HT-29 (cell line): ENCODE data around the gene BCO1. TPM values are rescaled to one million over a fixed set of nuclear protein-coding genes. Genes with fewer than 3 reads are reported as not detected.

ENCODE experiments used
- DNase-seq: peaks from one replicate; pipeline ENCODE4 v3.0.0-alpha.2; 2015; ENCODE audit warnings: low spot score
- total RNA-seq: library from RNA; depleted of rRNA; stranded (reverse); fragments of >200 nt; shearing (Covaris generic); gene quantifications from 2 replicates; pipeline ENCODE4 v1.2.3, GENCODE V29; 2014

BCO1 gene
- total RNA-seq, 1 experiment from 2014 or later = 0.79 TPM

DNA sequence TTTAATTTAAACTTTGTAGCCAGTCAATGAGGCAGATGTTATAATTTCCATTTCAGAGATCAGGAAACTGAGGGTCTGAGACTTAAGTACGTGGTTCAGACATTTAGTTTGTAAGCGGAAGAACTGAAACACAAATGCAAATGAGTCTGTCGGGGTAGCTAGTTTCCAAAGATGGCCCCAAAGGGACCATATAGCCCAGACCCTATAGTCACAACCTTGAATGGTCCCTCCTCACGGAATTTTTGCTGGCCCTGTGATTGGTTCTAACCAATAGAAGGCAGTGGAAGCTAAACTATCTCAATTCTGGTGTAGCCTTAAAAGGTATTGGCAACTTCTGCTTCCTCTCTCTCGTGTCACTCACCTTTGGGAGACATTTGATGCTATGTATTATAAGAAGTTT is 7.5 kb upstream of the BCO1 start:
- no peak for DNase-seq

DNA sequence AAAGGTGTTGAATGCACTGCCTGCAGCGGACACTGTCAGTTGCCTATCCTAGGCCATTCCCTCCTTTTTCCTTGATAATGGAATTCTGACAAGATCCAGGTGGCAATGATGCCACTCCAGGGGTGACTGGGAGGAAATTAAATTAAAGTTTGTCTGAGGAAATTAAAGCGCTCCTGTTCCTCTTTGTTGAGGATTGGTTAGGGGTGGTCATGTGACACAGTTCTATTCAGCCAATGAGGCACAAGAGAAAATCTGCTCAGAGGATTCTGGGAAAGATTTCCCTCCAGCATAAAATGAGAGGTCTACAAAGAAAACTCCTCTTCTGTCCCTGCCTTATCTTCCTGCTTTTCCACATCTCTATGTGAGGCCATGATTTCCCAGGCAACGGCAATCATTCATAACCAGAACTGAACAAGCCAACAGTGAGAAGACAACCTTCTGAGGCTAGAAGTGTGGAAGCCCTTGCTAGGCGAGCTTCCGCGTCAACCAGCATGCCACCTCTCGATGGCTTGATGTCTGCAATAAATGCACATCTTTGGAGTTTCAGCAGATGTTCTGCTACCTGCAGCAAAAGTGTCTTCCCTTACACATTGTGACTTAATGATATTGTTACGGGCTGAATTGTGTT is 5.6 kb upstream of the BCO1 start:
- no peak for DNase-seq

DNA sequence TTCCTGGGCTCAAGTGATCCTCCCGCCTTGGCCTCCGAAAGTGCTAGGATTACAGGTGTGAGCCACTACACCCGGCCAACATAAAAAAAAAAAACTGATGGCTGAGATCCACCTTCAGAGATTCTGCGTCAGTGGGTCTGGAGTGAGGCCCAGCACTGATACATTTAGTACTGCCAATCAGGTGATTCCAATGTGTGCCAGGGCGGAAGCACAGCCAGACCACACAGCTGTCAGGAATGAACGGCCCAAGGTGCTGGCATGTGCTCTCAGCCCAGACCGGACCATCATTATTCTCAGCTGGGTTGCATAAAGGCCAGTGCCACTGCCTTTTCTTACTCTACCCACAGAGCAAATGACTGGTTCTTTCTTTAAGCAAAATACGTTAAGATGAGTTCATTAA is 1.2 kb upstream of the BCO1 start:
- DNase-seq = no peak

DNA sequence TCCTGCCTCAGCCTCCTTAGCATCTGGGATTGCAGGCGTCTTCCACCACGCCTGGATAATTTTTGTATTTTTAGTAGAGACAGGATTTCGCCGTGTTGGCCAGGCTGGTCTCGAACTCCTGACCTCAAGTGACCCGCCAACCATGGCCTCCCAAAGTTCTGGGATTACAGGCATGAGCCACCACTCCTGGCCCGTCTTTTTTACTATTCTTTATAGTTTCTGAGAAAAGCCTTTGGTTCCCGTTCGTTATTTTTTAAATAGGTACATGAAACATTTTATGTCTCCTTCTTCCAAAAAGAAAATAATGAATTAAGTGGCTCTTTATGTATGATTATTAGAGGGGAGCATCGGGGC is 570 bp upstream of the BCO1 start:
- no peak for DNase-seq

DNA sequence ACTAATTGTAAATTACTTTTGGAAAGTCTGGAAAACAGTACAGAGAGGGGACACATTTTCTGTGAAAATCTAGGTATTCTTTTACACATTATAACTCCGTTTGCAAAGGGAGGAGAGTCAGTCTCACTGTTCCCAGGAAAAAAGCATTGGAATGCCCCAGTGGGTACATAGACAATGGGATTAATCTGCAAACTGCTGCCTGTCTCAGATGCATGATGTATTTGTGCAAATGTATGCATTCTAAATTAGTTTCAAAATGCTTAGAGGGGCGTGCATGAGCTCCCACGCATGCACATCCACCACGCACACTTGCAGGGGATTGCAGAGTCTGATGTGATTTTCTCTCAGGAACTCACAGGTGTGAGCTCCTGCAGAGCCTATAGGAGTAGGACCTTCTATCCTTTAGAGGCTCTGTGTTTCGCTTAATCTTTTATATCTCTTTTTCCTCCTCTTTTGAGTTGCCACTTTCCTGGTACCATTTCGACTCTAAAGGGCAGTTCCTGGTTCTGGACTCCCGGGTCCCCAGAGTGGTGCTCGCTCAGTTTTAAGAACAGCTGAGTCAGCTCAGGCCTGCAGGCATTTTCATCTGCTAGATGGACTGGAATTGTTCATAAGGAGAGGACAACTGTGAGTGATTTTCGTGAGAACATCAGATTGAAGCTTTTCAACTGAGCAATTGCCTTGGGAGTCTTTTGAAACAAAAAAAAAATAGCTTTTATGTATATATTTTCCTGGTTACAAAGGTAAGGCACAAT is 1.1 kb downstream of the BCO1 start:
- no peak for DNase-seq

- DNase-seq = no peak
Observed at GRCh38 chr16:81241706-81242105, 3.2 kb downstream of the BCO1 start.

DNA sequence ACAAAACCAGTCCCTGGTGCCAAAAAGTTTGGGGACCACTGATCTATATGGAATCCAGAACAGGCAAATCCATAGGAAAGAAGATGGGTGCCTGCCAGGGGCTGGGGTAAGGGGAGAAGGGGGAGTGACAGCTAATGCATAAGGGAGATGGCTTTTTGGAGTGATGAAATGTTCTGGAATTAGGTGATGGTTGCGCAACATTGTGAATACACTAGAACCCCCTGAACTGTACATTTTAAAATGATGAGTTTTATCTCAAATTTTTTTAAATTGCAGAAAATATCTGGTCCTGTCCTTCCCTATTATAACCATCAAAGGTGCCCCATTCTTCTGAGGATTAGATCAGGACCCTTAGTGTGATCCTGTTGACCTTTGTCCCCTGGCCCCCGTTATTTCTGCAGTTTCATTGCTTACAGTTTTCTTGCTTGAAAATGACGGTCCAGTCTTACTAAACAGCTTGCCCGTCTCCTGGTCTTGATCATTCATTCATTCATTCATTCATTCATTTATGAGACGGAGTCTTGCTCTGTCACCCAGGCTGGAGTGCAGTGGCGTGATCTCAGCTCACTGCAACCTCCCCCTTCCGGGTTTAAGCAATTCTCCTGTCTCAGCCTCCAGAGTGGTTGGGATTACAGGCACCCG is 4.6 kb downstream of the BCO1 start:
- DNase-seq = no peak

DNA sequence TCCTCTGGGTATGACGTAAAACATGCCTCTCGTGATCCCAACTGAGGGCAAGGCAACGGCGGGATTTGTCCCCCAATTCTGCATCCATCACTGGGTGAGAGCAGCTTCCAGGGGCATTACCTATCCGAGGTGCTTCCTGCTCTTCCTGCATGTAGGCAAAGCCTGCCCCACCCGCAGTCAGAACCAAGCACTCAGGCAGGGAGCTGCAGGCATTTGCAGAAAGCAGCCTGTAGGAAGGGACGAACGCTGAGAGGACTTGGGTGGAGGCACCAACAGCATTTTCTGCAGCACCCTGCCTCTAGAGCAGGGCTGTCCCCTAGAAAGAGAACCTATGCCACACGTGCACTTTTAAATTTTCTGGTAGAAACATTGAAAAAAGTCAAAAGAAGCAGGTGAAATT is 5.5 kb downstream of the BCO1 start:
- no peak for DNase-seq

GRCh38 chr16:81251871-81252270 is 13.4 kb downstream of the BCO1 start:
- no peak for DNase-seq

- DNase-seq = no peak
Observed at GRCh38 chr16:81253141-81253540, 14.7 kb downstream of the BCO1 start.

DNA sequence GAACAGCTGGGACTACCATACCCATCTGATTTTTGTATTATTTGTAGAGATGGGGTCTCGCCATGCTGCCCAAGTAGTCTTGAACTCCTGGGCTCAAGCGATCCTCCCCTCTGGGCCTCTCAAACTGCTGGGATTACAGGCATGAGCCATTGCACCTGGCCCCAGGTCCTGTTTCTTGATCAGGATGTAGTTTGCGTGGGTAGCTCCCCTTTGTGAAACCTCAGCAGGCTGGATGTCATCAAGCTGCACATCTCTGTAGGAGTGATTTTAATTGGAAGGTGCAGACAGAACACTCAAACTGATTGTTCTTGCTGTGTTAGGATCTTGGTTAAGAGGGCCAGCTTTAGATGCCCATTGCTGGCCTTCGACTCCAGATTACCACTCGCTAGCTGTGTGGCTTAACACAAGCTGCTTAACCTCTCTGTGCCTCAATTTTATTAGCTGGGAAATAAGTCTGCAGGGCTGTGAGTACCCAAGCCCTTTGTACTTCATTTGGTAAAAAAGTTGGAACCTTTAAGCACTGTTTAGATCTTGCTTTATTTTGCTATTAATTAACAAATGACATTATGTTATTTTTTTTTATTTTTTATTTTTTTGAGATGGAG is 16.5 kb downstream of the BCO1 start:
- DNase-seq = no peak

DNA sequence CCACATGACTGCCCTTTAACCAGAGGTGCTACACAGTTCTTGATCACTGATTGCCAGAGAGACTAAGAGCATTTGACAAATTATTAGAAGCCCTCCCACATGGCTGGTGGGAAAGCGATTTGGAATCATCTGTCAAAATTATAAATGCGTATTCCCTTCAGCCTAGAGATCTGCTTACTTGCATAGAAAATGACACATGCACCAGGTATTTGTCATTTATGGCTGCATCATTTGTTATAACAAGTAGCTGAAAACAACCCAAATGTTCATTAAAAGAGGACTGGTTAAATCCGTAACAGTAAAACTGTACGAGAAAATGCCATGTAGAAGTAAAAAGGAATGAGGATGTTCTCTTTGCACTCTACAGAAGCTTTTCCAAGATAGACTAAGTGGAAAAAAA is 21.4 kb downstream of the BCO1 start:
- DNase-seq = no peak

DNA sequence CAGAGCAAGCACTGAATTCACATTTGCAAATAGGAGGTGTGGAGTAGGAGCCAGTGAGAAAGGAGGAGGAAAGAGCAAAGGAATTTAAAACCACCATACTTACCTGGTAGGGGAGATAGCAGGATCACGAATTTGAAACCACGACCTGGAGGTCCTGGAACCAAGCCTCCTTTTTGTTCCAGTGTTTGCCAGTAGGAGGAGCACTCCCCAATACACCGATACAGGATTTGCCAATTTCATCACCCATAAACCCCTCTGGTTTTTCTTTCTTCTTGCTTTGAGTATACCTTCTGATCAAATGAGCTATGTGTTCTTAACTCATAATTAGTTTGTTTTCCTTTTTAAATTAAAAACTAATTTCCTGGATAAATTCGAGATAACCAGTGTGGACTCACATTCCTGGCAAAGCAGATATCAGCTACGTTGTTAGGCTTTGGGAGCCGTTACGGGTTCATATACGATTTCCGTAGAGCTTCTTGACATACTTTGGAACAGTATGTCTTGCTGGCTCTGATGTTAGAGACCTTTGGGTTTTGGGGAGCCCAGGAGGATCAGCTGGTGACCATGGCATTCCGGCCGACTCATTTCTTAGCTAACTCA is 22.7 kb downstream of the BCO1 start:
- peak; percentile 60 for DNase-seq

DNA sequence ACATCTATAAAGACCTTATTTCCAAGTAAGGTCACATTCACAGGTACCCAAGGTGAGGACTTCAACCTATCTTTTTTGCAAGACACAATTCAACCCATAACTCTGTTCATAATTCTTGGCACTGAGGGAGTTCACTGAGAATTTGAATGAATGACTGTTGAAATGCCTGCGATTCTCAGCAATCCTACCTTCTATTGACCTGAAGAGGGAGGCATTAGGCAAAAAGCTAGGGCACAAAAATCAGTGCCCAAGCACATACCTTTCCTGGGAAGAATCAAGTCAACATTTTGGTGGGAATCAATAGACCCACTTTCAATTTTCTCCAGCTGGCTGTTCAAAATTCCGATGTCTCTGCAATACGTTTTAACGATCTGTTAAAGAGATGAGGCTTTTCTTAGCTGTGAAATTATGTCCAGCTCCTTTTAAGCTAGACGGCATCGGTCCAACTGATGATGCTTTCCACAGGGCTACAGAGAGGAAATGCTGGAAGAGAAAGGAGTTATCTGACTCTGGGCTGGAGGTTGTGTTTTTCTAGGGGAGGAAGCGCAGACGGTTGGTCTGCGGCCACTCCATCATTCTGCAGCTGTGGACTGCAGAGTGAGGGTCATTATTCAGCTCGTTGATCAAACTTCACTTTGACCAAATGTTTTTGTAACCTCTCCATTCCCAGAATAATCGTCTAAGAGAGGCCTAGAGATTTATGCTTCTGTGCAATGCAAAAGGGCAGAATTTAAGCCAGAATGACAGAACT is 25.2 kb downstream of the BCO1 start:
- peak; percentile 51 for DNase-seq

DNA sequence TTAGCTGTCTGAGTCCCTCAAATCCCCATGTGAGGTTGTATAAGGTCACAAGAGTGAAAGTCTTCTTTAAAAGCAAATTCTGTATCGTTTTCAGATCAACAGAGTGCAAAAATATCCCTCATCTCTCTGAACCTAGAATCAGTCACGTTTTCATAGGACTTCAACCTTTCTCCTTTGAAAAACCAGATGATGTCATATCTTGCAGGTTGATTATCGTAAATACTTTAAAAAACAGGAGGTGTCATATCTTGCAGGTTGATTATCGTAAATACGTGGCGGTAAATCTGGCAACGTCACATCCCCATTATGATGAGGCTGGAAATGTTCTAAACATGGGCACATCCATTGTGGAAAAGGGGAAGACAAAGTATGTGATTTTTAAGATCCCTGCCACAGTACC is 25.9 kb downstream of the BCO1 start:
- no peak for DNase-seq

GRCh38 chr16:81265052-81265451 is 26.6 kb downstream of the BCO1 start:
- DNase-seq = no peak

DNA sequence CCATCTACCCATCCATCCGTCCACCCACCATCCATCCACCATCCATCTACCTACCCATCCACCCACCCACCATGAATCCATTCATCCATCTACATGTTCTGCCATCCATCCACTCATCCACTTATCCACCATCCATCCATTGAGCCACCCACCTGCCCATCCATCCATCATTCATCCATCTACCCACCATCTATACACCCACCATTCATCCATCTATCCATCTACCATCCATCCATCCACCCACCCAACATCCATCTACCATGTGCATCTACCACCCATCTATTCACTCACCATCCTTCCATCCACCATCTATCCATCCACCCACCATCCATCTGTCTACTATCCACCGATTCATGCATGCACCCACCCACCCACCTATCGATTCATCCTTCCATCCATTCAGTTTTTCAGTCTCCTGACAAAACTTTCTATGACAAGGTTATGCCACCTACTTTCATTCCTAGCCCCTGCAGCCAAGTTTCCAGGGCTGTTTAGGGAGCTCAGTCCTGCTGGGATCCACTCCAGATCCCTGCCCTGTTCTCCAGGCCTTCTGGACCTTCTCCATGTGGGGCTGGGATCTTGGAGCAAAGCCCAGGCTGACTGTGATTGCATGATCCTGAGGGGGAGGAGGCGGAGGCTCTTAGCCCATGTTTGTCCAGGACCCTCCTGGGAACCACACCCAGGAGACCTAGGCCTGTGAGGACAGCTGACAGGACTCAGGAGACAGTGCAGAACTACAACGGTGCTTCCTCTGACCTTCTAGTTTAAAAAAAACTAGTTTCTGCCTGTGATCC is 27.4 kb downstream of the BCO1 start:
- DNase-seq = no peak

DNA sequence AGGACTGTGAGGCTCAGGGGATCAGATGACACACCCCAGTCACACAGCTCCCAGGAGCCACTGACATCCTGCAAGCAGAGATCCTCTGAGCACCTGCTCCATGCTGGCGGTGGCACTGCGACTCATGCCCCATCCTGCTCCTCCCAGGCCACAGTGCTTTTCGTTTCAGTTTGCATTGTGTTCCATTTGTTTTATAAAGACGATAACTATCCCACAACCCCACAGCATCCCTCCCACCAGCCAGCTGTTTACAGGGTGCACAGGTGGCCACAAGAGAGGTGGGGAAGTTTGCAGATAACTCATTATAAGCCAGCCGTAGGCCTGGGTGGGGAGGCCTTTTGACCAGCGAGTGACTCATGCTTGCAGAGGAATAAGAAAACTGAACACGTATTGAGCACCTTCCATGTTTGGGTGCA is 28.2 kb downstream of the BCO1 start:
- DNase-seq = peak; percentile 84

DNA sequence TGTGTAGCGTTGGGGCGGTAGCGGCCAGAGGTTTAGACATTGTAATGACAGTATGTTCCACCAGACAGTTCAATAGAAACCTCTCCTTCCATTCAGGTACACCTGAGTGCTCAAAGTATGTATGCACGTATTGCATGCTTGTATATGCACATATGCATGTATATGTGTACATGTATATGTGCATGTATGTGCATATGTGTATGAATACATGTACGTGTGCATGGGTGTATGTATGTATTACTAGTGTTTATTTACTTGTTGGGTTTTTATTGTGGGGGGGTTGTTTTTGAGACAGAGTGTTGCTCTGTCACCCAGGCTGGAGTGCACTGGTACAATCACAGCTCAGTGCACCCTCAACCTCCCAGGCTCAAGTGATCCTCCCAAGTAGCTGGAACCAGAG is 30.0 kb downstream of the BCO1 start:
- no peak for DNase-seq

DNA sequence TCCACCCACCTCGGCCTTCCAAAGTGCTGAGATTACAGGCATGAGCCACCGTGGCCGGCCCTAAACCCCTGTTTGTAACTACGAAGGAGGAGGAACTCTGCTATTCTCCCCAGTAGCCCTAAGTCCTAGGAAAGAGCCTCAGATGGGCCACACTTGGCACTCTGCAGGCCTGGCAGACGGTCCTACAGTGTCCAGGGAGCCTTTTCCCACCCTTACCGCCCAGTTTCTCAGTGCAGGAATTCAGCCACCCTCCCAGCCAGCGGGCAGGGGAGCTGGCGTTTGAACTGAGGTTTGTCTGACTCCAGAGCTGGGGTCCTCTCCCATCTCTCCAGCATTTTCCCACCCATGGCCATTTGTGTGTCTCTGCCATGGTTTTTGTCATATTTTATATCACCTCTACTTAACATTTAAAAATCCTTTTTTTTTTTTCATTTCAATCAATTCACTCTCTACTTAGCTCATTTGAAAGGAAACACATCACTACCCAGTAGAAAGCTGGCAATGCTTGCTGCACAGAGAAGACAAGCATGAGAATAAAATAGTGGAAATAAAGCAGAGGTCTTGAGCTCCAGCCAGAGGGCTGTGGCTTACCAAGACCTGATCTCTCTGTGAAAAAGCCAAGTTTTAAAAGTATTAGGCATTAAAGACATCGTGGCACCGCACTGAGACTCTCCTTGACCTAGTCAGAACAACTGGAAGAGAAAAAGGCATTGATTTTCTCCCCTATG is 34.9 kb downstream of the BCO1 start:
- no peak for DNase-seq
